ENCODE measurements around the gene ERBB3.
"Not testable (repeated sequence)": the region's sequence is repeated elsewhere in the genome, so short reads cannot be mapped to it uniquely, and the experiment has no call there.

Gene ERBB3

GRCh38 chr12:56115329-56115728 lies 35.4 kb downstream of the ERBB3 start:
- peak overlapping the region; percentile 97 for H3K27ac ChIP-seq
- H3K4me2 ChIP-seq (ENCODE audit: low read length), result peak overlapping the region; percentile 82
- no peaks in the 10 kb centered on the region for H3K27me3 ChIP-seq (ENCODE audit: control insufficient read depth, insufficient read depth, low read length)
- peaks cover 11% of the 10 kb centered on the region for H3K4me1 ChIP-seq
- no peaks in the 10 kb centered on the region for H3K36me3 ChIP-seq (ENCODE audit: control insufficient read depth, insufficient read depth, low read length)
- peak overlapping the region; percentile 98 for H3K4me3 ChIP-seq (ENCODE audit: low read depth, low read length)
- H3K79me2 ChIP-seq, result peaks cover 2% of the 10 kb centered on the region
- peak overlapping the region; percentile 82 for H2AFZ ChIP-seq
- no peaks in the 10 kb centered on the region for H3K9me3 ChIP-seq (ENCODE audit: control insufficient read depth, low read length)
- no peak overlapping the region for H3K9ac ChIP-seq
- no peak for TF ChIP-seq CTCF (IDR thresholded peaks at IDR 0.05)

- H2AFZ ChIP-seq, result peak within 1 kb of the TSS; percentile 82
- peak within 1 kb of the TSS; percentile 40 for H3K9ac ChIP-seq
- no peaks in the 10 kb centered on the region for H3K27me3 ChIP-seq (ENCODE audit: control insufficient read depth, insufficient read depth, low read length)
- H3K4me2 ChIP-seq (ENCODE audit: low read length), result peak within 1 kb of the TSS; percentile 84
- peak within 1 kb of the TSS; percentile 97 for H3K27ac ChIP-seq
- peak; percentile 18 for TF ChIP-seq CTCF (IDR thresholded peaks at IDR 0.05)
- no peaks in the 10 kb centered on the region for H3K36me3 ChIP-seq (ENCODE audit: control insufficient read depth, insufficient read depth, low read length)
- H3K4me1 ChIP-seq, result peaks cover 11% of the 10 kb centered on the region
- H3K9me3 ChIP-seq (ENCODE audit: control insufficient read depth, low read length), result no peaks in the 10 kb centered on the region
- H3K4me3 ChIP-seq (ENCODE audit: low read depth, low read length), result peak within 1 kb of the TSS; percentile 98
- H3K79me2 ChIP-seq, result peaks cover 2% of the 10 kb centered on the region
Measured at GRCh38 chr12:56116267-56117081, 36.5 kb downstream of the ERBB3 start, which contains the start of gene RPL41. Gene RPL41 (plus strand): TSS chr12:56116633.

- H3K36me3 ChIP-seq (ENCODE audit: control insufficient read depth, insufficient read depth, low read length); H3K9me3 ChIP-seq (ENCODE audit: control insufficient read depth, low read length); H3K79me2 ChIP-seq; H2AFZ ChIP-seq; H3K27me3 ChIP-seq (ENCODE audit: control insufficient read depth, insufficient read depth, low read length): not testable (repeated sequence)
- Histone ChIP-seq H3K4me2 (ENCODE audit: low read length) (peak overlapping the region; percentile 84), H3K4me3 (ENCODE audit: low read depth, low read length) (peak overlapping the region; percentile 98), H3K9ac (peak overlapping the region; percentile 40), H3K4me1 (peaks cover 11% of the 10 kb centered on the region), H3K27ac (peak overlapping the region; percentile 97)
Measured at GRCh38 chr12:56117082-56117706, 37.2 kb downstream of the ERBB3 start.

- H3K9me3 ChIP-seq (ENCODE audit: control insufficient read depth, low read length), result no peaks in the 10 kb centered on the region
- no peaks in the 10 kb centered on the region for H3K36me3 ChIP-seq (ENCODE audit: control insufficient read depth, insufficient read depth, low read length)
- peak within 1 kb of the TSS; percentile 64 for H3K9ac ChIP-seq
- H3K79me2 ChIP-seq, result peaks cover 2% of the 10 kb centered on the region
- H3K4me1 ChIP-seq, result peaks cover 11% of the 10 kb centered on the region
- peak within 1 kb of the TSS; percentile 98 for H3K4me3 ChIP-seq (ENCODE audit: low read depth, low read length)
- H3K27me3 ChIP-seq (ENCODE audit: control insufficient read depth, insufficient read depth, low read length), result no peaks in the 10 kb centered on the region
- H2AFZ ChIP-seq, result peak within 1 kb of the TSS; percentile 81
- TF ChIP-seq CTCF (IDR thresholded peaks at IDR 0.05), result peak; percentile 76
- H3K27ac ChIP-seq, result peak within 1 kb of the TSS; percentile 97
- H3K4me2 ChIP-seq (ENCODE audit: low read length), result peak within 1 kb of the TSS; percentile 94
Measured at GRCh38 chr12:56117778-56118687, 38.1 kb downstream of the ERBB3 start, which contains the start of gene ZC3H10. Gene ZC3H10 (plus strand): TSS chr12:56118266. CDS start chr12:56120563, 2,297 bp downstream.
